Raji (cell line): Measurements from ENCODE around the gene EIPR1.

Experiments
- POLR2A ChIP-seq: IDR thresholded peaks from 2 replicates; pipeline ENCODE4 v1.6.1; 2011; ENCODE audit warnings: low read depth, low read length, control low read depth; ENCODE audit not compliant: insufficient read depth

The EIPR1 gene

DNA sequence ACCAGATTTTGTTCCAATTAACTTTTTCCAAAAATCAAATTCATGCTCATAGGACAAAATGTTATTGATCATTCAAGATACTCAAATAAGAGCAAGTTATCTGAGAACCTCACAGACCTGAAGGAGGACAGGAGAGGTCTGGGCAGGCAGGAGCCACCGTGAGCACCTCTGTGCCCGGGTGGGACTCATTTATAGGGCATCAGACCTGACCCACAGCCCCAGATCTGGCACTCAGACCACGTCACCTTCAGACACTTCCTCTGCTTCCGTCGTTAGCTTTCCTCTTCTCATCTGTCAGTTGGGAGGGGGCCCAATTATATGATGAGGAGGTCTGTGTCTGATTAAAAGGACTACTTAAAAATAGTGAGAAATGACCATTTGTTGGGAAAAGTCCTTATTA, 169.4 kb downstream of the EIPR1 start:
- TF ChIP-seq POLR2A = no peak

DNA sequence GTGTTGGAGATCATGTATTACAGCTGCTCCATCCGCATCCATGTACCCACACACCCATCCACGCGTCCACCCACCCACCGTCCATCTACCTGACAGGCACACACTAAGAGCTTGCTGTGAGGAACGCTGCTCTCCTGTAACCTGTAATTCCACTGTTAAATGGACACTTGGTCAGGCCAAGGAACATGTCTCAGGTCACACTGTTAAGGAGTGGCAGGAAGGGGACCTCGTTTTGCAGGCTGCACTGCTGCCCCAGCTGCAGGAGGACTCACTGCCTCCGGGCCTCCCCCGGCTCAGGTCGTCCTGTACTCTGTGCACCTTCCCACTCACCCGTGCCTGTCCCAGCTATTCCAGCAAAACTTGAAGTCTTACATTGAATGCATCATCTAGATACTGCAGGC, 170.5 kb downstream of the EIPR1 start:
- TF ChIP-seq POLR2A = no peak

DNA sequence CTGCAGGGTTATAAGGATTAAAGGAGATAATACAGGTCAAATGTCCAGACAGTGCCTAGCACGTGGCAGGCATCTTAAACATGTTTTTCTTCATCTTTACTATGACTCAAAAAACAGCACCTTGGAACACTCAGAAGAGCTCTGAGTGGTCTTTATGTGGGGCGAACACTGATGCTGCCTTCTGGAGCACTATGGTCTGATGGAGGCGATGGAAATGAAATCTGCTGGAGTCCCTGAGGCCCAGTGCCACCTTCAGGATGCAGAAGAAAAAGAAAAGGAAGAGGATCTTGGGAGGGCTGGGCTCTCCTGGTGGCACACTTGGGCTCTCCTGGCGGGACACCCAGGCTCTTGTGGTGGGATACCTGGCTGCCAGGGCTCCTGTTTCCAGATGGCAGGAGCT, 171.8 kb downstream of the EIPR1 start:
- no peak for TF ChIP-seq POLR2A

DNA sequence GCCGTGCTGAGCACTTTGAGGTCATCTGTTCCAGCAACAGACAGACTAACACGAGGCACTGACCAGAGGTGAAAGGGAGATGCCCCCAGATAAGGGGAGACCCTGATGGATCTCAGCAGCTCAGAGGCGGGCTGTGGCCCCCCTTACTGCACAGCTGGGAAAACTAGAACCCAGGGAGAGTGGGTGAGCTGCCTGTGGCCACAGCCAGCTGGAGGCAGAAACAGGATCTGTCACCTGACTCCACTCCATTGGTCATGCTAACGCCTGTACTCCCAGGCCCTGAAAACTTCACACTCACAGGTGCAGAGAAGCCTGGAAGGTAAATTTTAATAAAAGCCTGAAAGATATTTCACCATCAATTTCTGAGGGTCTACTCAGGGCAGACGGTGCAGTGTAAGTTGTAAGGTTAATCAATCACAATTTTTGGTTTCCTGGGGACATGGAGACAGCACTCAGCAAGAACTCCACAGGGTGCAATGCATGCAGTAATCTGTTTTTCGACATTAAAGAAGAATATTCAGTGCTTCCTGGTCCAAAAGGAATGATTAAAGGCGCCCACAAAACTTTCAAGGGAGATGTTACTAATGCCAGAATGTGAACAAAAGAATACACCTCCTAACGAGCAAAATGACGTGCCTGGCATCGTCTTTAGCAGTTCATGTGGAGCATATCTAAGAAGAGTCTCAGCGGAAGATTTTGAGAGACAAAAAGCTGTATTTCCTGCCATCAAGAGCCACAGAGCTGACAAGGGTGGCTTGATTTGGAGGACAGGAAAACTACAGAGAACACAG, 173.4 kb downstream of the EIPR1 start:
- no peak for TF ChIP-seq POLR2A

DNA sequence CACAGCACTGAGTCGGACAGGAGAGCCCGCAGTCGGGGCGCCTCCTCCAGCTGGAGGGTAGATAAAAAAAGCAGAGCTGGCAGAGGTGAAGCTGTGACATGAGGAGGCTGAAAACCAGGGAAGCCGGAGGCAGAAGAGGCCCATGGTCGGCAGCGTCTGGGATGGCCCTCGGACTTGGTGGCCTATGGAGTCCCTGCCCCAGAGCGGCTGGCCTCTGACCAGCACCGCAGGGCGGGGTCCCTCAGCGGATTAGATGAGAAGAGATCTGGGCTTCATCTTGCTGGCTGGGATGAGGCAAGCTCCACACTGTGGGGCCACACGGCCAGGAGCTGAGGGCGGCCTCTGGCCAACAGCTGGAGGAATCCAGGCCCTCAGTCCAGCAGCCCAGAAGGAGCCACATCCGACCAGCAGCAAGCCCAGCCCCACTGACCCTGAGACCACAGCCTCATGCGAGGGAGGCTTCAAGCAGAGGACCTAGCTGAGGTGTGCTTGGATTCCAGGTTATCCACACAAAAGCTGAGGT, 174.1 kb downstream of the EIPR1 start:
- no peak for TF ChIP-seq POLR2A

DNA sequence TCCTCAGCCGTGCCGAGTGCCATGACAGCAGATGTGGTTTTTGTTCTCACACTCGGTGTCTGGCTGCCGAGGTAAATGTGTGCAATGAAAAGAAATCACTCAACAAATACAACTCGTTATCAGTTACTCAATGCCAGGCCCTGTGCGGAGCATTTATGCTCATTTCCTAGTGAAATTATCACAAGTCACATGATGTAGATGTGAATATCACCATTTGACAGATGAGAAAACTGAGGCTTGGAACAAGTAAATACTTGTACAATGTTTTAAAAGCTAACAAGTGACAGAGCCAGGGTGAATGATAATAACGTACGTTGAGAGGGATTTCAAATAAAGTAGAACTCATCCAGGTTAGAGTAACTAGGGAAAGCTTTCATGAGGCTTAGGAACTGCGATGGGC, 174.7 kb downstream of the EIPR1 start:
- TF ChIP-seq POLR2A = no peak

DNA sequence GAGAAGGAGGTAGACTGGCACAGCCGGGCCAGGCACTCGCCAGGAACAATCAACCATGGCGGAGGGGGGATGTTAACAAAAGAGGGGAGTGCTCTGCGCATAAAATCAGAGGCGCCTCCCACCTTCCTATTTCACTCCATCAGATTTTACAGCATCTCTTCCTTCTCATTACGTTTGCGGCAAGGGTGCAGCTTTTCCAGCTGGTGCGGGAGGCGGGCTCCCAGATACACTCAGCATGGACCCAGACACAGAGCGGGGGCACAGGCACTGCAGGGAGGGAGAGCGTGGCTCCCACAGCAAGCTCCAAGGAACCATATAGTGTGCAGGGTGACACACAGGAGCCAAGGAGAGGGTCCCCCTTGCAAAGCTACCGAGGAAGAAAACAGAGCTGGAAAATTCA, 176.3 kb downstream of the EIPR1 start:
- TF ChIP-seq POLR2A = no peak

DNA sequence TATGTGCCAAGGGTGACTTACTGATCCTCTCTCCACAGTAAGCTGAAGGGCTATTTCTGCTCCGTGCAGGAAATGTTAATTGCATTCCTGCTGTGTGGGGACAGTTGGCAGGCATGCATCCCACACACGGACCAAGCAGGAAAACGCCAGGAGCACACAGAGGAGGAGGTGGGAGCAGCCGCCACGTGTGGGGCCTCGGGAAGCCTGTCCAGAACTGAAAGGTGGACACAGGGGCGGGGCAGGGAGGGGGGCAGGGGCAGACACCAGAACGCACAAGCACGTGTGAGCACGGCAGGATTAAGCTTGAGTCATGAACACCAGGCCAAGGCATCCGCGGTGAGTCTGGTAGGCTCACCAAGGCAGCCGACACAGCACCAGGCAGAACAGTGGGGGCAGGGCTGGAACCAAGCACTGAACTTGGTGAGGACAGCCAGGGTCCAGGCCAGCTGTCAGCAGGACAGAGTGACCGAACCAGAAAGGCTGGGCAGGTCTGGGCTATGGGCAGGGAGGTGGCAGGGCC, 177.1 kb downstream of the EIPR1 start:
- no peak for TF ChIP-seq POLR2A

DNA sequence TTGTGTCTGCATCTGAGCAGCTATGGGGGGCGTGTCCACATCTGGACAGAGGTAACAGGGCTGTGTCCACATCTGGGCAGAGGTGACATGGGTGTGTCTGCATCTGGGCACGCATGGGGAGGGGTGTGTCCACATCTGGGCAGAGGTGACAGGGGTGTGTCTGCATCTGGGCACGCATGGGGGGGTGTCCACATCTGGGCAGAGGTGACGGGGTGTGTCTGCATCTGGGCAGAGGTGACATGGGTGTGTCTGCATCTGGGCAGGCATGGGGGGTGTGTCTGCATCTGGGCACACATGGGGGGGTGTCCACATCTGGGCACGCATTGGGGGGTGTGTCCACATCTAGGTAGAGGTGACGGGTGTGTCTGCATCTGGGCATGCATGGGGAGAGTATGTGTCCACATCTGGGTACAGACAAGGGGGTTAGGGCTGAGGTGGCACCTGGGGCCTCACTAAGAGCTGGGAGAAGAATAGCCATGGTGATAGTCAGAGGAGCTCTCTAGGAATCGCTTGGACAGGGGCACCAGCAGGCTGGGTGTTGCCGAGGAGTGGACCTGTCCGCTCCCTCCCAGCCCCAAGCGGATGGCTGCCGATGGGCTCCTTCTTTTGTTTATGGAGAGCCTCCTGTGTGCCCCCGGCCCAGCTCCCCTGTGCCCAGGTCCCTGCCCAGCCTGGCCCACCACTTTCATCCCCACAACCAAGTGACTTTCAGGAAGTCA, 177.8 kb downstream of the EIPR1 start:
- TF ChIP-seq POLR2A = no peak

DNA sequence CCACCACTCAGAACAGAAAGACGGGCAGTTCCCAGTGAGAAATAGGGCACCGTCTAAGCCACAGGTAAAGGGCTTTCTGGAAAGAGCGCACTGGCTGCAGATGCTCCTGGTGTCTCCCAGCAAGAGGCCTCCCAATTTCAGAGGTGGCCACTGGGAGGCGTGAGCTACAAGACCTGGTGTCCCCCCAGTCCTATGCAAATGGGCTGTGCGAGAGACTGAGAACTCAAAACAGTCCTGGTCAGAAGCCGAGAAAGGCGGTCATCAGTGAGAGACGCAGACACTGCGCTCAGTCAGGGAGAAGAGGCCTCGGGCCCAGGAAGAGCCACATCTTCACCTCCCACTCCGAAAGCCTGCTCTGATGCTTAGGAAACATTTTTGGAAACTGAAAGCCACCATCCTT, 179.5 kb downstream of the EIPR1 start:
- no peak for TF ChIP-seq POLR2A

DNA sequence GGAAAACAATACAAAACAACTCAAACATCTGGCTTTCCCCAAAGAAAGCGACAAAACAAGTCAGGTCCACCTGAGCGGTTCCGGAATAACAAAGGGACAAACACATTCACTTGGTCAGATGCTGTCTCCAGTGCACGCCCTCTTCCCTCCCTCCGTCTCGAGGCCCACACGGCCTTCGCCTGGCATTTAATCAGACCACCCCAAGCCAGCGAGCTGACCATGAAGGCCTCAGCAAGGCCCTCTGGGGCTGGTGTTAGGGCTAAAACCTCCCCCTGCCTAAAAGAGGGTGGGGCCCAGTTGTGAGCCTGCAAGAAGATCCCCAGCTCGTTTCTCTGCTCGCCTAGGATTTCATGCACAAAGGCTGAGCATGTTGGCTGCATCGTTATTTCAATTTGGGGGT, 180.3 kb downstream of the EIPR1 start:
- TF ChIP-seq POLR2A = no peak

DNA sequence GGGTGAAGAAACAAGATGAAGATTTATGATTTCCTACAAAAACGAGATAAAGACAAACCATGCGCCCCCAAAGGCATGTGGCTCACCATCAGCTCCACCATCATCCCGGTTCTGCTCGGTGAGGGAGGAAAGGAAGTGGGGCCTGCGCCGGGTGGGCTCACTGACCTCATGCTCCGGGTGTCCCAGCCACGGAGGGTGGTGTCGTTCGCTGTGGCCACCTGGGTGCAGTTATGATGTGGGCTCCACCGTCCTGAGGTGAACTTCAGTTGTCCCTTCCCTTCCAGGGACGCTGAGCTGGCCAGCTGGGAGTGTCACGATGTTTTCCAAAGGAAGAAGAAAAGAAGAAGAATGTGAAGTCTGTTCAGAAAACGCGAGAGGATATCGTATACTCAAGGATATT, 180.9 kb downstream of the EIPR1 start:
- no peak for TF ChIP-seq POLR2A

DNA sequence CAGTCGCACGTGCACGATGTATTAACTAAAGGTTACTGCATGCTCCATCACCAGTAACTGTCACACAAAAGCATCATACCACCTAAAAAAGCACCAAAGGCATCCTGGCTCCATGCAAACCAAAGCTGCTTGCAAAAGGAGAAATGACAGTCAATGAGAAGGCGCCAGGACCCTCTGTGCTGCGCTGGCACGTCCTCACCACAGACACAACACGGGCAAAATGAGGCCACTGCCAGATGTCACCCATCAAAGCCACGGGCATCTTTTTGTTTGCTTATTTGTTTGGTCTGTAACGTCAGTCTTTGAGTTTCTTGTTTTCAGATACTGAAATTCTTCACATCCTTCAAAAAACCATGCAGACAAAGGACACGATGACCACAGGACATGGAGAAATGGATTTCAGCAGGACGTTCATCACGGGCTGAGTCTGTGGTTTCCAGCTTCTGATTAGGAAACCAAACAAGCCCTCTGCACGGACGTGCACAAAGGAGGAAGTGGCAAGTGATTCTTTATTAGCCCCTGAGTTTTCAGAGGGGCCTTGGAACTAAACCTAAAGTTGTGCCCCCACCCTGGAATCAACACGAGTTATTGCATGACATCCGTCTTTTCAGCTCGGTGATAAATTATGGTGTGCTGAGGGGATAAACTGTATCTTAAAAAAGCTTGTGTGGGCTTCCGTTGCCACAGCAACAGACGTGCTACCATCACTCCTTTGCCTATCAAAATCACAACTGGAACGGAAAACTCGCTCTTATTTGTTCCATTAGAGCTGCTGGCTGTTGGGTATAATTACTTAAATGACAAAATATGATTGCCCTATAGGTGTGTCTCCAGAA, 181.8 kb downstream of the EIPR1 start:
- no peak for TF ChIP-seq POLR2A

DNA sequence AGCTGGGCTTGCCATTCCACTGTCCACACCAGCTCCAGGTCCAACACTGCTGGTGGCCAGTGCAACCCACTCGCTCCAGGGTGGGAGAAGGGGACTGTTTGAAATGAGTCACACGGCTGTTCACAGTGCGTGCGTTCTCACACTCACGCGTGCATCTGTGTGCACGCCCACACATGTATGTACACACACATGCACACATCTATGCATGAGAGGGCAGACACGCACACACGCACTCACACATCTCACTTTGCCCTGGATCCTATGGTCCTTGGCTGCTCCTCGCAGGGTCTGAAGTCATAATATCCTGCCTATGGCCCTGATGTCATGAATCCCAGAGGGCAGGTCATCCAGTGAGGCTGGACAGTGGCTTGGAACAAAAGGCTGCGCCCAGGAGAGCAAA, 182.8 kb downstream of the EIPR1 start:
- no peak for TF ChIP-seq POLR2A

DNA sequence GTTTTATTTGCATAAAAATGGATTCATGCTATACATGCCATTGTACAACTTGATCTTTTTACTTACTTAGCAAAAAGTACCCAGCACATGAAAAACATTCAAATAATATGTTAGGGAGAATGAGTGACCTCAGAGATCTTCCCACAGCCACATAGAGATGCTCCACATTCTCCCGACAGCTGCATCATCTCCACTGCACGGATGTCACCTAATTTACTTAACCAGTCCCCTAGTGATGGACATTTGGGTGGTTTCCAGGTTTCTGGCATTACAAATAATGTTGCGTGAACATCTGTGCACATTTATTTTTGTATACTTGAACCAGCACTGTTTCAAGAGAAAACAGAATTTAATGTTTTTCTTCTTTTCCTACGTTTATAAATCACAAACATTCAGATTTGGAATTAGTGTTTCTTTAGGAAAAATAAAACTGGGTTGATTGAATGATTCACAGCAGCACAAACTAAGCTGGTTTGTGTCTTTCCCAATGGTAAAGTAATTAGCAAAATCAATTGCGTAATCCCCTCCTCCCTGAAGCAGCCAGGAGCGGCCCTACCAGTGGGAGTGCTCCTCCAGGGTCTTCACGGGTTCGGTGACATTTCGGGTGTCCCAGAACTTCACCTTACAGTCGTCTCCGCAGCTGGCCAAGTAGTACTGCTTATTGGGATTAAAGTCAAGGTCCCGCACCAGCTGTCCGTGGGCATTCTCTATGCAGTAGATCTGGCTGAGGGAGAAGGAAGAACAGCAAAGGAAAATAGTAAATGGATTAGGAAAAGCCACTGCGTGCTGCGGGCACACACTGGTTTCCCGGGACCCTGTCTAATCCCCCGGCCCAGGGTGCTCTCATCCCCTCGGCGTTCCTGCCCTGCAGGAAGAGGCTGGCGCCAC, 183.9 kb downstream of the EIPR1 start:
- no peak for TF ChIP-seq POLR2A

DNA sequence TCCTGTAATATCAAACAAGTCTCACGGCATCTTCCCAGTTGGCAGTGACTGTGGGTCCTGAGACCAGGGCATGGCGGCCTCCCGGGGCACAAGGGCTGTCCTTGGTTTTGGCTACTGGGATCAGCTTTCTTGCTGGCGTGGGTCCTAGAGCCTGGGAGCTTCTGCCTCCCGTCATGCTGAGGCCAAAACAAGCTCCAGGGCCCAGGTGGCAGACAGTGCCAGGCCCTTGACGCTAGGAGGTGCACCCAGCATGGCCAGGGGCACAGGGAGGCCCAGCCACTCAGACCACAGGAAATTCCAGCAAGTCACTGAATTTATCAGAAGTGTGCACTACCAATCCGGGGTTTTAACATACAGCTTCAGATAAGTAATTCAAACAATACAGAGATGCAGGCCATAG, 184.7 kb downstream of the EIPR1 start:
- TF ChIP-seq POLR2A = no peak
